ENCODE results near the gene CCDC174. TPM values are rescaled to one million over a fixed set of nuclear protein-coding genes. Genes with fewer than 3 reads are reported as not detected.

Gene CCDC174
- total RNA-seq, 1 experiment from 2014 or later: 8.4 TPM

GRCh38 chr3:14657579-14657978 is 6.0 kb downstream of the CCDC174 start:
- Histone ChIP-seq H3K36me3 (replicated peaks; ENCODE audit: control insufficient read depth, insufficient read depth, low read length) (peaks cover 37% of the 10 kb centered on the region), H3K27me3 (ENCODE audit: control insufficient read depth, insufficient read depth, low read length) (no peaks in the 10 kb centered on the region), H3K4me3 (ENCODE audit: insufficient read depth, low read depth, low read length) (no peak overlapping the region)
- no peak for DNase-seq

GRCh38 chr3:14658978-14659377 is 7.4 kb downstream of the CCDC174 start:
- no peak for DNase-seq
- H3K27me3 ChIP-seq (ENCODE audit: control insufficient read depth, insufficient read depth, low read length): no peaks in the 10 kb centered on the region
- peaks cover 44% of the 10 kb centered on the region for H3K36me3 ChIP-seq (replicated peaks; ENCODE audit: control insufficient read depth, insufficient read depth, low read length)
- H3K4me3 ChIP-seq (ENCODE audit: insufficient read depth, low read depth, low read length): no peak overlapping the region

- peaks cover 48% of the 10 kb centered on the region for H3K36me3 ChIP-seq (replicated peaks; ENCODE audit: control insufficient read depth, insufficient read depth, low read length)
- no peak for DNase-seq
- no peak overlapping the region for H3K4me3 ChIP-seq (ENCODE audit: insufficient read depth, low read depth, low read length)
- H3K27me3 ChIP-seq (ENCODE audit: control insufficient read depth, insufficient read depth, low read length): no peaks in the 10 kb centered on the region
Measured at GRCh38 chr3:14660942-14661341, 9.4 kb downstream of the CCDC174 start.

GRCh38 chr3:14663396-14664135 is 12.0 kb downstream of the CCDC174 start:
- H3K4me3 ChIP-seq (ENCODE audit: insufficient read depth, low read depth, low read length): no peak overlapping the region
- peaks cover 45% of the 10 kb centered on the region for H3K36me3 ChIP-seq (replicated peaks; ENCODE audit: control insufficient read depth, insufficient read depth, low read length)
- H3K27me3 ChIP-seq (ENCODE audit: control insufficient read depth, insufficient read depth, low read length): no peaks in the 10 kb centered on the region
- DNase-seq: no peak

GRCh38 chr3:14664170-14664569 is 12.6 kb downstream of the CCDC174 start:
- H3K36me3 ChIP-seq (replicated peaks; ENCODE audit: control insufficient read depth, insufficient read depth, low read length): peaks cover 42% of the 10 kb centered on the region
- H3K27me3 ChIP-seq (ENCODE audit: control insufficient read depth, insufficient read depth, low read length): no peaks in the 10 kb centered on the region
- H3K4me3 ChIP-seq (ENCODE audit: insufficient read depth, low read depth, low read length): no peak overlapping the region
- DNase-seq: no peak

- H3K4me3 ChIP-seq (ENCODE audit: insufficient read depth, low read depth, low read length): no peak overlapping the region
- H3K27me3 ChIP-seq (ENCODE audit: control insufficient read depth, insufficient read depth, low read length): no peaks in the 10 kb centered on the region
- H3K36me3 ChIP-seq (replicated peaks; ENCODE audit: control insufficient read depth, insufficient read depth, low read length): peaks cover 29% of the 10 kb centered on the region
Measured at GRCh38 chr3:14672588-14672987, 21.0 kb downstream of the CCDC174 start.

GRCh38 chr3:14674841-14675240 is 23.3 kb downstream of the CCDC174 start, which contains the start of gene C3orf20:
TSS of gene C3orf20 (plus strand) at chr3:14675141. CDS start at chr3:14682714, 7,573 bp downstream.
- no peak for DNase-seq
- H3K4me3 ChIP-seq (ENCODE audit: insufficient read depth, low read depth, low read length): no peak within 1 kb of the TSS
- peaks cover 21% of the 10 kb centered on the region for H3K36me3 ChIP-seq (replicated peaks; ENCODE audit: control insufficient read depth, insufficient read depth, low read length)
- no peaks in the 10 kb centered on the region for H3K27me3 ChIP-seq (ENCODE audit: control insufficient read depth, insufficient read depth, low read length)

More at GRCh38 chr3:14672588-14672987, 21.0 kb downstream of the CCDC174 start:
- no peak for DNase-seq

- H3K27me3 ChIP-seq (ENCODE audit: control insufficient read depth, insufficient read depth, low read length): no peaks in the 10 kb centered on the region
- peaks cover 7% of the 10 kb centered on the region for H3K36me3 ChIP-seq (replicated peaks; ENCODE audit: control insufficient read depth, insufficient read depth, low read length)
- DNase-seq: no peak
- no peak overlapping the region for H3K4me3 ChIP-seq (ENCODE audit: insufficient read depth, low read depth, low read length)
Measured at GRCh38 chr3:14676881-14677280, 25.3 kb downstream of the CCDC174 start.

GRCh38 chr3:14678015-14678503 is 26.5 kb downstream of the CCDC174 start:
- Histone ChIP-seq H3K36me3 (replicated peaks; ENCODE audit: control insufficient read depth, insufficient read depth, low read length) (no peaks in the 10 kb centered on the region), H3K4me3 (ENCODE audit: insufficient read depth, low read depth, low read length) (no peak overlapping the region), H3K27me3 (ENCODE audit: control insufficient read depth, insufficient read depth, low read length) (no peaks in the 10 kb centered on the region)
- DNase-seq: no peak

- Histone ChIP-seq H3K4me3 (ENCODE audit: insufficient read depth, low read depth, low read length) (no peak overlapping the region), H3K36me3 (replicated peaks; ENCODE audit: control insufficient read depth, insufficient read depth, low read length) (no peaks in the 10 kb centered on the region), H3K27me3 (ENCODE audit: control insufficient read depth, insufficient read depth, low read length) (no peaks in the 10 kb centered on the region)
- DNase-seq: no peak
Measured at GRCh38 chr3:14680115-14680514, 28.6 kb downstream of the CCDC174 start.

GRCh38 chr3:14680716-14681115 is 29.2 kb downstream of the CCDC174 start:
- DNase-seq: no peak
- H3K27me3 ChIP-seq (ENCODE audit: control insufficient read depth, insufficient read depth, low read length): no peaks in the 10 kb centered on the region
- no peak overlapping the region for H3K4me3 ChIP-seq (ENCODE audit: insufficient read depth, low read depth, low read length)
- no peaks in the 10 kb centered on the region for H3K36me3 ChIP-seq (replicated peaks; ENCODE audit: control insufficient read depth, insufficient read depth, low read length)

- H3K36me3 ChIP-seq (replicated peaks; ENCODE audit: control insufficient read depth, insufficient read depth, low read length): no peaks in the 10 kb centered on the region
- no peak for DNase-seq
- H3K4me3 ChIP-seq (ENCODE audit: insufficient read depth, low read depth, low read length): no peak overlapping the region
- H3K27me3 ChIP-seq (ENCODE audit: control insufficient read depth, insufficient read depth, low read length): no peaks in the 10 kb centered on the region
Measured at GRCh38 chr3:14684447-14684846, 32.9 kb downstream of the CCDC174 start.

- DNase-seq: no peak
- no peak overlapping the region for H3K4me3 ChIP-seq (ENCODE audit: insufficient read depth, low read depth, low read length)
- no peaks in the 10 kb centered on the region for H3K36me3 ChIP-seq (replicated peaks; ENCODE audit: control insufficient read depth, insufficient read depth, low read length)
- no peaks in the 10 kb centered on the region for H3K27me3 ChIP-seq (ENCODE audit: control insufficient read depth, insufficient read depth, low read length)
Measured at GRCh38 chr3:14685179-14685578, 33.6 kb downstream of the CCDC174 start.

GRCh38 chr3:14687360-14687759 is 35.8 kb downstream of the CCDC174 start:
- no peak for DNase-seq
- Histone ChIP-seq H3K4me3 (ENCODE audit: insufficient read depth, low read depth, low read length) (no peak overlapping the region), H3K36me3 (replicated peaks; ENCODE audit: control insufficient read depth, insufficient read depth, low read length) (no peaks in the 10 kb centered on the region), H3K27me3 (ENCODE audit: control insufficient read depth, insufficient read depth, low read length) (no peaks in the 10 kb centered on the region)

GRCh38 chr3:14688525-14688924 is 37.0 kb downstream of the CCDC174 start:
- H3K4me3 ChIP-seq (ENCODE audit: insufficient read depth, low read depth, low read length): no peak overlapping the region
- DNase-seq: no peak
- H3K27me3 ChIP-seq (ENCODE audit: control insufficient read depth, insufficient read depth, low read length): no peaks in the 10 kb centered on the region
- no peaks in the 10 kb centered on the region for H3K36me3 ChIP-seq (replicated peaks; ENCODE audit: control insufficient read depth, insufficient read depth, low read length)

Data from H7 (cell line).